ENCODE results near the gene SLC7A10.
"Not testable (repeated sequence)": the region's sequence is repeated elsewhere in the genome, so short reads cannot be mapped to it uniquely, and the experiment has no call there.

SLC7A10 gene

GRCh38 chr19:33212436-33213172 is 13.0 kb downstream of the SLC7A10 start:
- DNase-seq: no peak

- no peak for DNase-seq
Observed at GRCh38 chr19:33211794-33212435, 13.7 kb downstream of the SLC7A10 start.

- no peak for DNase-seq
Observed at GRCh38 chr19:33210266-33210940, 15.2 kb downstream of the SLC7A10 start.

GRCh38 chr19:33209850-33210230 is 15.8 kb downstream of the SLC7A10 start:
- DNase-seq: not testable (repeated sequence)

- no peak for DNase-seq
Observed at GRCh38 chr19:33208904-33209849, 16.5 kb downstream of the SLC7A10 start.

- DNase-seq: no peak
Observed at GRCh38 chr19:33208371-33208895, 17.2 kb downstream of the SLC7A10 start.

GRCh38 chr19:33207903-33208302 is 17.7 kb downstream of the SLC7A10 start:
- DNase-seq: no peak

- no peak for DNase-seq
Observed at GRCh38 chr19:33207040-33207620, 18.5 kb downstream of the SLC7A10 start.

- DNase-seq: no peak
Observed at GRCh38 chr19:33206261-33207039, 19.2 kb downstream of the SLC7A10 start.

GRCh38 chr19:33205531-33206260 is 20.0 kb downstream of the SLC7A10 start:
- no peak for DNase-seq

- DNase-seq: no peak
Observed at GRCh38 chr19:33205110-33205509, 20.5 kb downstream of the SLC7A10 start.

- DNase-seq: no peak
Observed at GRCh38 chr19:33204136-33204973, 21.3 kb downstream of the SLC7A10 start.

GRCh38 chr19:33203529-33203928 is 22.1 kb downstream of the SLC7A10 start:
- DNase-seq: no peak

- no peak for DNase-seq
Observed at GRCh38 chr19:33202546-33203507, 22.8 kb downstream of the SLC7A10 start.

GRCh38 chr19:33201886-33202545 is 23.6 kb downstream of the SLC7A10 start:
- DNase-seq: no peak

- DNase-seq: no peak
Observed at GRCh38 chr19:33201473-33201872, 24.2 kb downstream of the SLC7A10 start.

- no peak for DNase-seq
Observed at GRCh38 chr19:33199441-33200265, 26.0 kb downstream of the SLC7A10 start.
